ENCODE data around the gene RNF168.

Gene RNF168

DNA sequence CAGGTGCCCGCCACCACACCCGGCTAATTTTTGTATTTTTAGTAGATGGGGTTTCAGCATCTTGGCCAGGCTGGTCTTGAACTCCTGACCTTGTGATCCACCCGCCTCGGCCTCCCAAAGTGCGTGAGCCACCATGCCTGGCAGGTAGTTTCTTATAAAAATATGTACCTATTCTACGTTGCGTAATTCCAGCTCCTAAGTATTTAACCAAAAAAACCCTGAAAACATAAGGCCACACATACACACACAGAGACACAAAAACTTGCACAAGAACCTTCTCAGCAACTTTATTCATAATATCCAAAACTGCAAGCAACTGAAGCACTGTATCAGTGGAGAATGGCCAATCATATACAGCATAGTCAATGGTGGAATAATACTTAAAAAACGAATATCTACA lies 5.3 kb downstream of the RNF168 start:
- H3K4me3 ChIP-seq (ENCODE audit: low read length) = no peak overlapping the region
- H3K9me2 ChIP-seq (replicated peaks; ENCODE audit: insufficient read depth, low read length) = no peaks in the 10 kb centered on the region
- peaks cover 100% of the 10 kb centered on the region for H3K79me2 ChIP-seq (ENCODE audit: low read length)
- H3F3A ChIP-seq (ENCODE audit: insufficient read depth, low read length) = peaks cover 28% of the 10 kb centered on the region
- H3K27me3 ChIP-seq (replicated peaks; ENCODE audit: insufficient read depth, low read length) = no peaks in the 10 kb centered on the region
- no peaks in the 10 kb centered on the region for H3K36me3 ChIP-seq (replicated peaks; ENCODE audit: insufficient read depth, low read length)
- TF ChIP-seq EZH2 (optimal IDR thresholded peaks at IDR 0.05; ENCODE audit: low read depth, low read length) (no peak), EZH2phosphoT487 (IDR thresholded peaks at IDR 0.05; ENCODE audit: low read length) (no peak)
- TF ChIP-seq, protein P1, sequence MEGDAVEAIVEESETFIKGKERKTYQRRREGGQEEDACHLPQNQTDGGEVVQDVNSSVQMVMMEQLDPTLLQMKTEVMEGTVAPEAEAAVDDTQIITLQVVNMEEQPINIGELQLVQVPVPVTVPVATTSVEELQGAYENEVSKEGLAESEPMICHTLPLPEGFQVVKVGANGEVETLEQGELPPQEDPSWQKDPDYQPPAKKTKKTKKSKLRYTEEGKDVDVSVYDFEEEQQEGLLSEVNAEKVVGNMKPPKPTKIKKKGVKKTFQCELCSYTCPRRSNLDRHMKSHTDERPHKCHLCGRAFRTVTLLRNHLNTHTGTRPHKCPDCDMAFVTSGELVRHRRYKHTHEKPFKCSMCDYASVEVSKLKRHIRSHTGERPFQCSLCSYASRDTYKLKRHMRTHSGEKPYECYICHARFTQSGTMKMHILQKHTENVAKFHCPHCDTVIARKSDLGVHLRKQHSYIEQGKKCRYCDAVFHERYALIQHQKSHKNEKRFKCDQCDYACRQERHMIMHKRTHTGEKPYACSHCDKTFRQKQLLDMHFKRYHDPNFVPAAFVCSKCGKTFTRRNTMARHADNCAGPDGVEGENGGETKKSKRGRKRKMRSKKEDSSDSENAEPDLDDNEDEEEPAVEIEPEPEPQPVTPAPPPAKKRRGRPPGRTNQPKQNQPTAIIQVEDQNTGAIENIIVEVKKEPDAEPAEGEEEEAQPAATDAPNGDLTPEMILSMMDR (IDR thresholded peaks at IDR 0.05; ENCODE audit: low read length) = no peak
- H3K4me2 ChIP-seq (ENCODE audit: low read depth, low read length) = no peak overlapping the region
- peaks cover 14% of the 10 kb centered on the region for H3K4me1 ChIP-seq (ENCODE audit: low read length)
- no peak overlapping the region for H3K27ac ChIP-seq (ENCODE audit: low read length)
- H3K9ac ChIP-seq (ENCODE audit: low read length) = no peak overlapping the region
- peaks cover 57% of the 10 kb centered on the region for H4K20me1 ChIP-seq (ENCODE audit: insufficient read depth, low read length)
- no peaks in the 10 kb centered on the region for H3K9me3 ChIP-seq (replicated peaks; ENCODE audit: insufficient read depth, low read length)
- H2AFZ ChIP-seq (ENCODE audit: low read length) = no peak overlapping the region
- DNase-seq = no peak

DNA sequence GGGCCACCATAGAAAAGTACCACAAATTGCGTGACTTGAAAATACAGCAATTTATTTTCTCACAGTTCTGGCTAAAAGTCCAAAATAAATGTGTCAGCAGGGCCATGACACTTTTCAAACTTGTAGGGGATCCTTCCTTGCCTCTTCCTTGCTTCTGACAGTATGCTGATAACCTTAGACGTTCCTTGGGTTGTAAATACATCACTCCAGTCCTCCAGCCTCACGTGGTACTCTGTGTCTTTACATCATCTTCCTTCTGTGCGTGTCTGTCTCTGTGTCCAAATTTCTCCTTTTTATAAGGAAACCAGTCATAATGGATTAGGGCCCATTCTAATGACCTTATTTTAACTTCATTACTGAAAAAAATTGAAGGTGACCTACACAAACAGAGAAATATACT lies 7.4 kb downstream of the RNF168 start:
- H3K4me2 ChIP-seq (ENCODE audit: low read depth, low read length) = no peak overlapping the region

DNA sequence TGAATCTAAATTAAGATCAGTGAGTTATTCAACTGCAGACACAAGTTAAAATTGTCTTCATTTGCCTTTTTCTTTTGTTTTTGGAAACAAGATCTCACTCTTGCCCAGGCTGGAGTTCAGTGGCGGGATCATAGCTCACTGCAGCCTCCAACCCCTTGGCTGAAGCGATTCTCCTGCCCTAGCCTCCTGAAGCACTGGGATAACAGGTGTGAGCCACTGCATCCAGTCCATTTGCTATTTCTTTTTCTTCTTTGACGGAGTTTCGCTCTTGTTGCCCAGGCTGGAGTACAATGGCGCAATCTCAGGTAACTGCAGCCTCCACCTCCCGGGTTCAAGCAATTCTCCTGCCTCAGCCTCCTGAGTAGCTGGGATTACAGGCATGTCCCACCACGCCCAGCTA lies 10.3 kb downstream of the RNF168 start:
- no peak overlapping the region for H3K9ac ChIP-seq (ENCODE audit: low read length)
- no peak for DNase-seq
- no peak overlapping the region for H2AFZ ChIP-seq (ENCODE audit: low read length)
- H3K27ac ChIP-seq (ENCODE audit: low read length) = no peak overlapping the region
- H3K4me2 ChIP-seq (ENCODE audit: low read depth, low read length) = no peak overlapping the region
- TF ChIP-seq EZH2phosphoT487 (IDR thresholded peaks at IDR 0.05; ENCODE audit: low read length) = no peak
- no peak for TF ChIP-seq EZH2 (optimal IDR thresholded peaks at IDR 0.05; ENCODE audit: low read depth, low read length)
- TF ChIP-seq, protein P1 (IDR thresholded peaks at IDR 0.05; ENCODE audit: low read length) = no peak
- no peak overlapping the region for H3K4me3 ChIP-seq (ENCODE audit: low read length)
- H3K27me3 ChIP-seq (replicated peaks; ENCODE audit: insufficient read depth, low read length) = no peaks in the 10 kb centered on the region
- no peaks in the 10 kb centered on the region for H3K4me1 ChIP-seq (ENCODE audit: low read length)
- no peaks in the 10 kb centered on the region for H3K36me3 ChIP-seq (replicated peaks; ENCODE audit: insufficient read depth, low read length)
- 0 out of 2 replicates have a peak, but pooled peaks cover 4% of the 10 kb centered on the region for H3F3A ChIP-seq (ENCODE audit: insufficient read depth, low read length)
- no peaks in the 10 kb centered on the region for H3K9me2 ChIP-seq (replicated peaks; ENCODE audit: insufficient read depth, low read length)
- H4K20me1 ChIP-seq (ENCODE audit: insufficient read depth, low read length) = peaks cover 64% of the 10 kb centered on the region
- H3K79me2 ChIP-seq (ENCODE audit: low read length) = peaks cover 98% of the 10 kb centered on the region
- H3K9me3 ChIP-seq (replicated peaks; ENCODE audit: insufficient read depth, low read length) = no peaks in the 10 kb centered on the region

More for the DNA sequence above, 7.4 kb downstream of the RNF168 start:
- H2AFZ ChIP-seq (ENCODE audit: low read length) = no peak overlapping the region
- peaks cover 14% of the 10 kb centered on the region for H3K4me1 ChIP-seq (ENCODE audit: low read length)
- H3K79me2 ChIP-seq (ENCODE audit: low read length) = peaks cover 99% of the 10 kb centered on the region
- H4K20me1 ChIP-seq (ENCODE audit: insufficient read depth, low read length) = peaks cover 63% of the 10 kb centered on the region
- peaks cover 8% of the 10 kb centered on the region for H3F3A ChIP-seq (ENCODE audit: insufficient read depth, low read length)
- no peaks in the 10 kb centered on the region for H3K36me3 ChIP-seq (replicated peaks; ENCODE audit: insufficient read depth, low read length)
- H3K27me3 ChIP-seq (replicated peaks; ENCODE audit: insufficient read depth, low read length) = no peaks in the 10 kb centered on the region
- no peaks in the 10 kb centered on the region for H3K9me2 ChIP-seq (replicated peaks; ENCODE audit: insufficient read depth, low read length)
- H3K27ac ChIP-seq (ENCODE audit: low read length) = no peak overlapping the region
- no peak for DNase-seq
- TF ChIP-seq, protein P1 (IDR thresholded peaks at IDR 0.05; ENCODE audit: low read length) = no peak
- TF ChIP-seq EZH2phosphoT487 (IDR thresholded peaks at IDR 0.05; ENCODE audit: low read length) (no peak), EZH2 (optimal IDR thresholded peaks at IDR 0.05; ENCODE audit: low read depth, low read length) (no peak)
- H3K9me3 ChIP-seq (replicated peaks; ENCODE audit: insufficient read depth, low read length) = no peaks in the 10 kb centered on the region
- H3K4me3 ChIP-seq (ENCODE audit: low read length) = no peak overlapping the region
- H3K9ac ChIP-seq (ENCODE audit: low read length) = no peak overlapping the region
